GM12878 (cell line): ENCODE measurements around the gene HES2. TPM values are rescaled to one million over a fixed set of nuclear protein-coding genes. Genes with fewer than 3 reads are reported as not detected.

Source experiments
- ATAC-seq: fragments of 200-7000 bp; cut with Tn5 transposase; 3 replicates; pipeline ENCODE4 v1.9.1; 2020; ENCODE audit warnings: mild to moderate bottlenecking, moderate library complexity
- BruUV-seq: library from RNA; stranded (reverse); fragments of 400-500 nt; replicated peaks from 2 replicates; lab custom pipeline; 2021; lab: Mats Ljungman, UMichigan
- CTCF ChIA-PET: fragments of 300-600 bp; sonication (Branson Sonifier 250); formaldehyde crosslinking; extraction: SDS; loops from one replicate; lab custom pipeline; 2021; ENCODE audit warnings: inconsistent platforms; lab: Yijun Ruan, JAX
- POLR2A ChIA-PET: fragments of 350-600 bp; formaldehyde crosslinking; extraction: SDS; loops from one replicate; lab custom pipeline; 2021; ENCODE audit warnings: inconsistent platforms; lab: Charles Lee
- RAD21 ChIA-PET: fragments of 300-600 bp; sonication (Branson Sonifier 250); formaldehyde crosslinking; loops from one replicate; lab custom pipeline; 2023; ENCODE audit warnings: antibody characterized with exemption; ENCODE audit not compliant: unreplicated experiment; lab: Charles Lee
- SMC1A ChIA-PET: fragments of 300-600 bp; sonication (Branson Sonifier 250); formaldehyde crosslinking; loops from one replicate; lab custom pipeline; 2023; ENCODE audit not compliant: unreplicated experiment, uncharacterized antibody; lab: Charles Lee
- DNase-seq: peaks from one replicate; pipeline ENCODE4 v3.0.0-alpha.2; 2011; ENCODE audit warnings: low read depth, low spot score
- FAIRE-seq: peaks from 3 replicates; lab custom pipeline; 2011; peaks lifted over from hg19 to GRCh38; lab: Jason Lieb, UNC
- H2AFZ ChIP-seq: 2 replicates; pipeline ENCODE4 v1.6.0; 2011; ENCODE audit warnings: low read depth, low read length, control low read depth; ENCODE audit not compliant: control insufficient read depth
- H3K27ac ChIP-seq: 2 replicates; pipeline ENCODE4 v1.5.1; 2011; ENCODE audit warnings: control low read depth; ENCODE audit not compliant: control insufficient read depth, insufficient read depth
- H3K27me3 ChIP-seq, 2 experiments: replicated peaks in 1 of 2; 2 replicates each; pipeline versions ENCODE4 v1.6.0 to v1.6.1; 2011; ENCODE audit warnings: low read length in 1 of 2; ENCODE audit not compliant: control insufficient read depth in 2 of 2, insufficient read depth in 2 of 2
- H3K36me3 ChIP-seq, 2 experiments: 2 replicates each; pipeline ENCODE4 v1.5.1; 2011; ENCODE audit warnings: low read length in 1 of 2; ENCODE audit not compliant: control insufficient read depth in 2 of 2, insufficient read depth in 2 of 2
- H3K4me1 ChIP-seq: 2 replicates; pipeline ENCODE4 v1.6.1; 2011; ENCODE audit warnings: mild to moderate bottlenecking, low read length, moderate library complexity, mixed read lengths; ENCODE audit not compliant: control insufficient read depth, insufficient read depth
- H3K4me2 ChIP-seq: 2 replicates; pipeline ENCODE4 v1.6.0; 2011; ENCODE audit warnings: control low read depth; ENCODE audit not compliant: control insufficient read depth, insufficient read depth
- H3K4me3 ChIP-seq: fragments of 200-600 bp; sonication (generic); 2 replicates; pipeline ENCODE4 v1.5.1; 2016
- H3K79me2 ChIP-seq: 2 replicates; pipeline ENCODE4 v1.6.0; 2011; ENCODE audit warnings: low read length; ENCODE audit not compliant: control insufficient read depth, insufficient read depth
- H3K9ac ChIP-seq: 2 replicates; pipeline ENCODE4 v1.8.0; 2011; ENCODE audit warnings: low read length, control low read depth, mixed read lengths; ENCODE audit not compliant: control insufficient read depth, insufficient read depth
- H3K9me3 ChIP-seq: replicated peaks from 3 replicates; pipeline ENCODE4 v1.5.1; 2011; ENCODE audit warnings: mild to moderate bottlenecking, low read length; ENCODE audit not compliant: control insufficient read depth, insufficient read depth
- H4K20me1 ChIP-seq: 2 replicates; pipeline ENCODE4 v1.6.0; 2011; ENCODE audit not compliant: control insufficient read depth, insufficient read depth
- DPF2 ChIP-seq: fragments of 450-650 bp; IDR thresholded peaks from 2 replicates; pipeline ENCODE4 v1.6.1; 2017; ENCODE audit warnings: mild to moderate bottlenecking
- EED ChIP-seq: sonication (generic); IDR thresholded peaks from 2 replicates; pipeline ENCODE4 v1.6.1; 2016; ENCODE audit warnings: antibody characterized with exemption, low read depth
- ESRRA ChIP-seq: IDR thresholded peaks from 2 replicates; pipeline ENCODE4 v1.6.1; 2012; ENCODE audit warnings: mild to moderate bottlenecking, low read length, improper control_type of control experiment
- JUND ChIP-seq: IDR thresholded peaks from 2 replicates; pipeline ENCODE4 v1.6.1; 2012; ENCODE audit warnings: low read depth, mild to moderate bottlenecking, low read length, improper control_type of control experiment, moderate library complexity
- KDM1A ChIP-seq: fragments of 200-600 bp; sonication (generic); IDR thresholded peaks from 2 replicates; pipeline ENCODE4 v1.6.1; 2016; ENCODE audit warnings: borderline replicate concordance
- NFYB ChIP-seq: IDR thresholded peaks from 2 replicates; pipeline ENCODE4 v1.6.1; 2011; ENCODE audit warnings: low read depth, mild to moderate bottlenecking, low read length, improper control_type of control experiment, moderate library complexity; ENCODE audit not compliant: insufficient read depth
- RAD21 ChIP-seq: IDR thresholded peaks from 2 replicates; pipeline ENCODE4 v1.6.1; 2011; ENCODE audit warnings: mild to moderate bottlenecking, low read depth, low read length, moderate library complexity; ENCODE audit not compliant: insufficient read depth
- RB1 ChIP-seq: fragments of 450-650 bp; formaldehyde crosslinking; IDR thresholded peaks from 2 replicates; pipeline ENCODE4 v1.6.1; 2017; ENCODE audit warnings: mild to moderate bottlenecking, borderline replicate concordance
- SMAD1 ChIP-seq: fragments of 450-650 bp; IDR thresholded peaks from 2 replicates; pipeline ENCODE4 v1.6.1; 2018; ENCODE audit warnings: mild to moderate bottlenecking, low read depth; ENCODE audit not compliant: partially characterized antibody
- SMAD5 ChIP-seq: IDR thresholded peaks from 2 replicates; pipeline ENCODE4 v1.6.1; 2016; ENCODE audit warnings: antibody characterized with exemption, low read depth
- TBL1XR1 ChIP-seq: IDR thresholded peaks from 2 replicates; pipeline ENCODE4 v1.6.1; 2012; ENCODE audit warnings: low read depth, low read length, improper control_type of control experiment
- YY1 ChIP-seq: IDR thresholded peaks from 2 replicates; pipeline ENCODE4 v1.6.1; 2011; ENCODE audit warnings: low read depth, mild to moderate bottlenecking, low read length
- WGBS: methylation state at CpG from one replicate; pipeline ENCODE4 v1.1.6; 2016; ENCODE audit warnings: low lambda C conversion rate; ENCODE audit not compliant: insufficient replicate concordance, insufficient coverage; ENCODE audit errors: missing lambda C conversion rate; 5-methylcytosine and 5-hydroxymethylcytosine counted together
- in situ Hi-C: fragments of 300-500 bp; cut with MboI; formaldehyde crosslinking; loops from 9 replicates; pipeline ENCODE4 v1.14.3; 2018; ENCODE audit warnings: mixed read lengths
- intact Hi-C: fragments of 100-400 bp; cut with micrococcal nuclease; formaldehyde crosslinking; loops from one replicate; pipeline ENCODE4 v1.14.2; 2022; ENCODE audit not compliant: unreplicated experiment
- polyA plus RNA-seq, 11 experiments: library from polyadenylated mRNA; depleted of rRNA in 4 of 11; unstranded in 6 of 11; stranded (reverse) in 5 of 11; fragments of >200 nt; fragmentation: Nextera tagmentation in 4 of 11; fragmentation: Illumina TruSeq in 1 of 11; extraction: Ambion mirVana in 4 of 11; extraction: Trizol in 1 of 11; gene quantifications; 1 replicate in 1 of 11; 2 replicates in 10 of 11; pipeline versions ENCODE4 v1.2.1 to v1.2.3, GENCODE V29; 2011 to 2016; ENCODE audit warnings: inconsistent platforms in 2 of 11, missing spikeins in 2 of 11, low read depth in 1 of 11
- total RNA-seq, 4 experiments: library from RNA; depleted of rRNA in 3 of 4; stranded (reverse); fragments of >200 nt in 3 of 4; fragmentation: Illumina TruSeq in 1 of 4; extraction: Trizol in 1 of 4; gene quantifications; 2 replicates each; pipeline versions ENCODE4 v1.2.1 to v1.2.3, GENCODE V29; 2013 to 2021
- TF ChIP-seq, protein P1 (sequence below): fragments of 450-650 bp; IDR thresholded peaks from 2 replicates; pipeline ENCODE4 v1.6.1; 2017; ENCODE audit warnings: borderline replicate concordance
- TF ChIP-seq, protein P2 (sequence below): fragments of 450-650 bp; IDR thresholded peaks from 2 replicates; pipeline ENCODE4 v1.6.1; 2018; ENCODE audit warnings: borderline replicate concordance, mild to moderate bottlenecking; ENCODE audit not compliant: partially characterized antibody
- TF ChIP-seq, protein P3 (sequence below): IDR thresholded peaks from 2 replicates; pipeline ENCODE4 v1.6.1; 2011; ENCODE audit warnings: low read depth, low read length, improper control_type of control experiment, borderline replicate concordance
- TF ChIP-seq, protein P4 (sequence below): fragments of 450-650 bp; IDR thresholded peaks from 2 replicates; pipeline ENCODE4 v1.6.1; 2018; ENCODE audit warnings: mild to moderate bottlenecking, low read depth, moderate library complexity; ENCODE audit not compliant: partially characterized antibody

Gene HES2
- total and polyA plus RNA-seq, 10 of the 15 experiments (the other 5 are each of a cell fraction or from before 2014, with no cell fraction given), result 0.13 to 2.0 (median 0.26) TPM

DNA sequence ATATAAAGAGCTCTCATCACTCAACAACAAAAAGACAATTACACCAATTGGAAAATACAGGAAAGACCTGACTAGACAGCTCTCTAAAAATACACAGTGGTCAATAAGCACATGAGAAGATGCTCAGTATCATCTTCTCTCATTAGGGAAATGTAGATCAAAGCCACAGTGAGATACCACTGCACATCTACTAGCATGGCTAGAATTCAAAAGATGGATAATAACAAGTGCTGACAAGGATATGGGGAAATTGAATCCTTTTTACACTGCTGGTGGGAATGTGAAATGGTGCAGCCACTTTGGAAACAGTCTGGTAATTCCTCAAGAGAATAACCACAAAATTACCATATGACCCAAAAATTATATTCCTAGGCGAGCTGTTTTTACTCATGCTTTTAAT lies 35.6 kb downstream of the HES2 start (continued):
- TF ChIP-seq TBL1XR1 (no peak), KDM1A (no peak), YY1 (no peak), RB1 (no peak), JUND (no peak)
- TF ChIP-seq, protein P1, sequence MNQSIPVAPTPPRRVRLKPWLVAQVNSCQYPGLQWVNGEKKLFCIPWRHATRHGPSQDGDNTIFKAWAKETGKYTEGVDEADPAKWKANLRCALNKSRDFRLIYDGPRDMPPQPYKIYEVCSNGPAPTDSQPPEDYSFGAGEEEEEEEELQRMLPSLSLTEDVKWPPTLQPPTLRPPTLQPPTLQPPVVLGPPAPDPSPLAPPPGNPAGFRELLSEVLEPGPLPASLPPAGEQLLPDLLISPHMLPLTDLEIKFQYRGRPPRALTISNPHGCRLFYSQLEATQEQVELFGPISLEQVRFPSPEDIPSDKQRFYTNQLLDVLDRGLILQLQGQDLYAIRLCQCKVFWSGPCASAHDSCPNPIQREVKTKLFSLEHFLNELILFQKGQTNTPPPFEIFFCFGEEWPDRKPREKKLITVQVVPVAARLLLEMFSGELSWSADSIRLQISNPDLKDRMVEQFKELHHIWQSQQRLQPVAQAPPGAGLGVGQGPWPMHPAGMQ, result no peak

DNA sequence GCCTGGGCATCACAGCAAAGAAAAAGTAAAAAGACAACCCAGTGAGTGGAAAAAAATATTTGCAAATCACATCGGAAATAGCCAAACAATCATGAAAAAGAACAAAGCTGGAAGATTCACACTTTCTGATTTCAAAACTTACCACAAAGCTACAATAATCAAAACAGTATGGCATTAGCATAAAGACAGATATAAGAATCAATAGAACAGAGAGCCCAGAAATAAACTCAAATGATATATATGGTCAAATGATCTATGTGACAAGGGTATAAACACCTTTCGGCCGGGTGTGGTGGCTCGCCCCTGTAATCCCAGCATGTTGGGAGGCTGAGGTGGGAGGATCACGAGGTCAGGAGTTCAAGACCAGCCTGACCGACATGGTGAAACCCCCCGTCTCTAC lies 39.7 kb downstream of the HES2 start:
- intact Hi-C loops, result no loop called here
- POLR2A ChIA-PET, result no interaction called here
- TF ChIP-seq, protein P2, sequence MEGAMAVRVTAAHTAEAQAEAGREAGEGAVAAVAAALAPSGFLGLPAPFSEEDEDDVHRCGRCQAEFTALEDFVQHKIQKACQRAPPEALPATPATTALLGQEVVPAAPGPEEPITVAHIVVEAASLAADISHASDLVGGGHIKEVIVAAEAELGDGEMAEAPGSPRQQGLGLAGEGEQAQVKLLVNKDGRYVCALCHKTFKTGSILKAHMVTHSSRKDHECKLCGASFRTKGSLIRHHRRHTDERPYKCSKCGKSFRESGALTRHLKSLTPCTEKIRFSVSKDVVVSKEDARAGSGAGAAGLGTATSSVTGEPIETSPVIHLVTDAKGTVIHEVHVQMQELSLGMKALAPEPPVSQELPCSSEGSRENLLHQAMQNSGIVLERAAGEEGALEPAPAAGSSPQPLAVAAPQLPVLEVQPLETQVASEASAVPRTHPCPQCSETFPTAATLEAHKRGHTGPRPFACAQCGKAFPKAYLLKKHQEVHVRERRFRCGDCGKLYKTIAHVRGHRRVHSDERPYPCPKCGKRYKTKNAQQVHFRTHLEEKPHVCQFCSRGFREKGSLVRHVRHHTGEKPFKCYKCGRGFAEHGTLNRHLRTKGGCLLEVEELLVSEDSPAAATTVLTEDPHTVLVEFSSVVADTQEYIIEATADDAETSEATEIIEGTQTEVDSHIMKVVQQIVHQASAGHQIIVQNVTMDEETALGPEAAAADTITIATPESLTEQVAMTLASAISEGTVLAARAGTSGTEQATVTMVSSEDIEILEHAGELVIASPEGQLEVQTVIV, result no peak
- TF ChIP-seq DPF2, result no peak
- no peak for TF ChIP-seq ESRRA
- no peak for TF ChIP-seq SMAD5
- no peak for TF ChIP-seq EED
- no peak for TF ChIP-seq SMAD1
- TF ChIP-seq, protein P3, sequence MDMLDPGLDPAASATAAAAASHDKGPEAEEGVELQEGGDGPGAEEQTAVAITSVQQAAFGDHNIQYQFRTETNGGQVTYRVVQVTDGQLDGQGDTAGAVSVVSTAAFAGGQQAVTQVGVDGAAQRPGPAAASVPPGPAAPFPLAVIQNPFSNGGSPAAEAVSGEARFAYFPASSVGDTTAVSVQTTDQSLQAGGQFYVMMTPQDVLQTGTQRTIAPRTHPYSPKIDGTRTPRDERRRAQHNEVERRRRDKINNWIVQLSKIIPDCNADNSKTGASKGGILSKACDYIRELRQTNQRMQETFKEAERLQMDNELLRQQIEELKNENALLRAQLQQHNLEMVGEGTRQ, result no peak
- TF ChIP-seq RAD21, result no peak
- TF ChIP-seq NFYB, result no peak
- TF ChIP-seq, protein P4, sequence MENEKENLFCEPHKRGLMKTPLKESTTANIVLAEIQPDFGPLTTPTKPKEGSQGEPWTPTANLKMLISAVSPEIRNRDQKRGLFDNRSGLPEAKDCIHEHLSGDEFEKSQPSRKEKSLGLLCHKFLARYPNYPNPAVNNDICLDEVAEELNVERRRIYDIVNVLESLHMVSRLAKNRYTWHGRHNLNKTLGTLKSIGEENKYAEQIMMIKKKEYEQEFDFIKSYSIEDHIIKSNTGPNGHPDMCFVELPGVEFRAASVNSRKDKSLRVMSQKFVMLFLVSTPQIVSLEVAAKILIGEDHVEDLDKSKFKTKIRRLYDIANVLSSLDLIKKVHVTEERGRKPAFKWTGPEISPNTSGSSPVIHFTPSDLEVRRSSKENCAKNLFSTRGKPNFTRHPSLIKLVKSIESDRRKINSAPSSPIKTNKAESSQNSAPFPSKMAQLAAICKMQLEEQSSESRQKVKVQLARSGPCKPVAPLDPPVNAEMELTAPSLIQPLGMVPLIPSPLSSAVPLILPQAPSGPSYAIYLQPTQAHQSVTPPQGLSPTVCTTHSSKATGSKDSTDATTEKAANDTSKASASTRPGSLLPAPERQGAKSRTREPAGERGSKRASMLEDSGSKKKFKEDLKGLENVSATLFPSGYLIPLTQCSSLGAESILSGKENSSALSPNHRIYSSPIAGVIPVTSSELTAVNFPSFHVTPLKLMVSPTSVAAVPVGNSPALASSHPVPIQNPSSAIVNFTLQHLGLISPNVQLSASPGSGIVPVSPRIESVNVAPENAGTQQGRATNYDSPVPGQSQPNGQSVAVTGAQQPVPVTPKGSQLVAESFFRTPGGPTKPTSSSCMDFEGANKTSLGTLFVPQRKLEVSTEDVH, result no peak

More for the DNA sequence above, 39.7 kb downstream of the HES2 start:
- ATAC-seq (no peak), FAIRE-seq (no peak), DNase-seq (no peak)
- no peaks in the 10 kb centered on the region for H3K27me3 ChIP-seq
- ChIA-PET CTCF (interaction anchor here (1.6 kb wide), 1 partner anchor 27 kb away, joined by 3 read pairs; no protein-coding TSS in a partner anchor), RAD21 (no interaction called here), SMC1A (interaction anchor here (0.7 to 1.3 kb wide), 2 partner anchors 15 to 20 kb away, joined by 3 read pairs; no protein-coding TSS in a partner anchor)
- H3K4me1 ChIP-seq, result no peaks in the 10 kb centered on the region
- no peak overlapping the region for H3K4me3 ChIP-seq
- H3K79me2 ChIP-seq, result peaks cover 6% of the 10 kb centered on the region
- BruUV-seq, result no TSS peak
- in situ Hi-C loops, result no loop called here
- 91% methylated on average over 7 of the region's 7 CpGs for WGBS
- no peak overlapping the region for H3K9ac ChIP-seq
- peaks cover 0 to 1% of the 10 kb centered on the region in 2 experiments; a peak in 1 of 4 replicates for H3K36me3 ChIP-seq
- H4K20me1 ChIP-seq, result no peaks in the 10 kb centered on the region
- H3K27ac ChIP-seq, result no peak overlapping the region
- no peaks in the 10 kb centered on the region for H3K9me3 ChIP-seq
- no peak overlapping the region for H2AFZ ChIP-seq
- H3K4me2 ChIP-seq, result no peak overlapping the region
